Measurements from ENCODE around the gene HOXC11.

Gene HOXC11

GRCh38 chr12:54026640-54027441, 53.9 kb downstream of the HOXC11 start:
- in situ Hi-C loops (cut with MboI; ENCODE audit: low pct_unique_long_range_greater_than_20kb, low sequenced_read_pairs), result no loop called here
- DNase-seq, result no peak

Measured in KBM-7 (cell line).